DND-41 (cell line): ENCODE data around the gene PAFAH2.
"Not testable (repeated sequence)": the region's sequence is repeated elsewhere in the genome, so short reads cannot be mapped to it uniquely, and the experiment has no call there.

ENCODE experiments used
- ATAC-seq: fragments of 200-7000 bp; cut with Tn5 transposase; 3 replicates; pipeline ENCODE4 v1.9.1; 2021; ENCODE audit warnings: low read depth; ENCODE audit not compliant: insufficient read depth
- DNase-seq: peaks from one replicate; pipeline ENCODE4 v3.0.0-alpha.2; 2020
- H2AFZ ChIP-seq: 2 replicates; pipeline ENCODE4 v1.6.0; 2012; ENCODE audit warnings: low read depth, low read length
- H3K27ac ChIP-seq: 2 replicates; pipeline ENCODE4 v1.5.1; 2012; ENCODE audit warnings: low read length, inconsistent platforms
- H3K27me3 ChIP-seq: fragments of 200-600 bp; sonication (generic); 2 replicates; pipeline ENCODE4 v1.6.0; 2012; ENCODE audit warnings: low read length, mild to moderate bottlenecking, inconsistent platforms; ENCODE audit not compliant: insufficient read depth, poor library complexity
- H3K36me3 ChIP-seq: 2 replicates; pipeline ENCODE4 v1.5.1; 2012; ENCODE audit warnings: low read length, inconsistent platforms; ENCODE audit not compliant: insufficient read depth
- H3K4me1 ChIP-seq: 2 replicates; pipeline ENCODE4 v1.5.1; 2012; ENCODE audit warnings: mild to moderate bottlenecking, low read length; ENCODE audit not compliant: insufficient read depth
- H3K4me2 ChIP-seq: 2 replicates; pipeline ENCODE4 v1.6.0; 2012; ENCODE audit warnings: mild to moderate bottlenecking, moderate library complexity, low read length, inconsistent platforms; ENCODE audit not compliant: insufficient read depth
- H3K4me3 ChIP-seq, 2 experiments: fragments of 200-600 bp in 1 of 2; shearing (Covaris generic) in 1 of 2; 2 replicates each; pipeline ENCODE4 v1.5.1; 2012 to 2016; ENCODE audit warnings: inconsistent platforms in 2 of 2, low read length in 2 of 2, mild to moderate bottlenecking in 2 of 2, low read depth in 1 of 2, moderate library complexity in 1 of 2
- H3K79me2 ChIP-seq: 2 replicates; pipeline ENCODE4 v1.6.0; 2012; ENCODE audit warnings: low read length, inconsistent platforms; ENCODE audit not compliant: insufficient read depth
- H3K9ac ChIP-seq: 2 replicates; pipeline ENCODE4 v1.6.0; 2012; ENCODE audit warnings: low read depth, mild to moderate bottlenecking, inconsistent platforms, low read length, moderate library complexity
- H3K9me3 ChIP-seq: 2 replicates; pipeline ENCODE4 v1.5.1; 2012; ENCODE audit warnings: low read length, moderate library complexity, mild to moderate bottlenecking, inconsistent platforms; ENCODE audit not compliant: insufficient read depth, severe bottlenecking
- H4K20me1 ChIP-seq: 2 replicates; pipeline ENCODE4 v1.6.0; 2012; ENCODE audit warnings: low read length; ENCODE audit not compliant: insufficient read depth
- EZH2 ChIP-seq: IDR thresholded peaks from 3 replicates; pipeline ENCODE4 v1.6.1; 2012; ENCODE audit warnings: borderline replicate concordance, low read depth, mild to moderate bottlenecking, moderate library complexity, low read length, inconsistent platforms; ENCODE audit not compliant: severe bottlenecking
- TF ChIP-seq, protein P1 (sequence below): IDR thresholded peaks from 2 replicates; pipeline ENCODE4 v1.5.1; 2012; ENCODE audit warnings: borderline replicate concordance, low read length, moderate library complexity, mild to moderate bottlenecking; ENCODE audit not compliant: poor library complexity, severe bottlenecking; ENCODE audit errors: extremely low read depth

PAFAH2 gene

GRCh38 chr1:25989440-25990234 is 8.2 kb downstream of the PAFAH2 start:
- H3K36me3 ChIP-seq = peaks cover 43% of the 10 kb centered on the region
- H3K79me2 ChIP-seq = peaks cover 84% of the 10 kb centered on the region
- TF ChIP-seq, protein P1, sequence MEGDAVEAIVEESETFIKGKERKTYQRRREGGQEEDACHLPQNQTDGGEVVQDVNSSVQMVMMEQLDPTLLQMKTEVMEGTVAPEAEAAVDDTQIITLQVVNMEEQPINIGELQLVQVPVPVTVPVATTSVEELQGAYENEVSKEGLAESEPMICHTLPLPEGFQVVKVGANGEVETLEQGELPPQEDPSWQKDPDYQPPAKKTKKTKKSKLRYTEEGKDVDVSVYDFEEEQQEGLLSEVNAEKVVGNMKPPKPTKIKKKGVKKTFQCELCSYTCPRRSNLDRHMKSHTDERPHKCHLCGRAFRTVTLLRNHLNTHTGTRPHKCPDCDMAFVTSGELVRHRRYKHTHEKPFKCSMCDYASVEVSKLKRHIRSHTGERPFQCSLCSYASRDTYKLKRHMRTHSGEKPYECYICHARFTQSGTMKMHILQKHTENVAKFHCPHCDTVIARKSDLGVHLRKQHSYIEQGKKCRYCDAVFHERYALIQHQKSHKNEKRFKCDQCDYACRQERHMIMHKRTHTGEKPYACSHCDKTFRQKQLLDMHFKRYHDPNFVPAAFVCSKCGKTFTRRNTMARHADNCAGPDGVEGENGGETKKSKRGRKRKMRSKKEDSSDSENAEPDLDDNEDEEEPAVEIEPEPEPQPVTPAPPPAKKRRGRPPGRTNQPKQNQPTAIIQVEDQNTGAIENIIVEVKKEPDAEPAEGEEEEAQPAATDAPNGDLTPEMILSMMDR = no peak
- TF ChIP-seq EZH2 = no peak
- peak; percentile 33 for ATAC-seq
- peak overlapping the region; percentile 77 for H3K4me2 ChIP-seq
- peak overlapping the region; percentile 98 for H3K27ac ChIP-seq
- no peaks in the 10 kb centered on the region for H3K27me3 ChIP-seq
- H3K4me3 ChIP-seq = peak overlapping the region; percentile 64 to 75; a peak in 3 of 4 replicates
- peaks cover 96% of the 10 kb centered on the region for H3K4me1 ChIP-seq
- DNase-seq = peak; percentile 53
- H4K20me1 ChIP-seq = no peaks in the 10 kb centered on the region
- H3K9ac ChIP-seq = peak overlapping the region; percentile 92
- peak overlapping the region; percentile 2; the same call in 1 of the 2 replicates for H2AFZ ChIP-seq
- H3K9me3 ChIP-seq = no peaks in the 10 kb centered on the region

- H3K9ac ChIP-seq = peak overlapping the region; percentile 92
- H3K9me3 ChIP-seq = no peaks in the 10 kb centered on the region
- no peak overlapping the region for H2AFZ ChIP-seq
- no peak for TF ChIP-seq EZH2
- TF ChIP-seq, protein P1 = no peak
- H3K27me3 ChIP-seq = no peaks in the 10 kb centered on the region
- peak overlapping the region; percentile 77 for H3K4me2 ChIP-seq
- H4K20me1 ChIP-seq = peaks cover under 1% of the 10 kb centered on the region; the same call in 1 of the 2 replicates
- DNase-seq = no peak
- peaks cover 91% of the 10 kb centered on the region for H3K4me1 ChIP-seq
- peaks cover 95% of the 10 kb centered on the region for H3K79me2 ChIP-seq
- peak overlapping the region; percentile 98 for H3K27ac ChIP-seq
- H3K4me3 ChIP-seq = peak overlapping the region; percentile 6 to 75; a peak in 3 of 4 replicates
- peaks cover 60% of the 10 kb centered on the region for H3K36me3 ChIP-seq
- ATAC-seq = no peak
Observed at GRCh38 chr1:25987951-25988350, 9.9 kb downstream of the PAFAH2 start.

DNA sequence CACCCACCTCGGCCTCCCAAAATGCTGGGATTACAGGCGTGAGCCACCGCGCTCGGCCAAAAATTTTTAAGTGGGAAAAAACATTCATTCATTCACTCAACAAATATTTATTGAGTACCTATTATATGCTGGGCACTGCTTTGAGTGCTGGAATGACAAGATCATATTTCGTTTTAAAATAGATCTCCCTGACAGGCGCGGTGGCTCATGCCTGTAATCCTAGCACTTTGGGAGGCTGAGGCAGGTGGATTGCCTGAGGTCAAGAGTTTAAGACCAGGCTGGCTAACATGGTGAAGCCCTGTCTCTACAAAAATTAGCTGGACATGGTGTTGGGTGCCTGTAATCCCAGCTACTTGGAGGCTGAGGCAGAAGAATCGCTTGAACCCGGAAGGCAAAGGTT is 11.1 kb downstream of the PAFAH2 start:
- DNase-seq, H4K20me1 ChIP-seq, H3K9me3 ChIP-seq, H3K9ac ChIP-seq, H2AFZ ChIP-seq, ATAC-seq, H3K27me3 ChIP-seq: not testable (repeated sequence)
- peaks cover 89% of the 10 kb centered on the region for H3K4me1 ChIP-seq
- H3K4me2 ChIP-seq = peak overlapping the region; percentile 77
- peak overlapping the region; percentile 50 for H3K27ac ChIP-seq
- peak overlapping the region in 1 of 2 experiments; percentile 23; a peak in 1 of 4 replicates for H3K4me3 ChIP-seq
- H3K36me3 ChIP-seq = peaks cover 72% of the 10 kb centered on the region
- H3K79me2 ChIP-seq = peaks cover 96% of the 10 kb centered on the region

GRCh38 chr1:25985670-25986069 is 12.2 kb downstream of the PAFAH2 start:
- no peaks in the 10 kb centered on the region for H3K27me3 ChIP-seq

More at GRCh38 chr1:25985670-25986069, 12.2 kb downstream of the PAFAH2 start:
- ATAC-seq (no peak; the same call in 2 of the 3 replicates), DNase-seq (no peak)
- TF ChIP-seq EZH2 = no peak
- TF ChIP-seq, protein P1 = no peak
- H3K4me2 ChIP-seq = peak overlapping the region; percentile 50
- H3K4me1 ChIP-seq = peaks cover 82% of the 10 kb centered on the region
- peaks cover 7% of the 10 kb centered on the region; the same call in 1 of the 2 replicates for H4K20me1 ChIP-seq
- peaks cover 83% of the 10 kb centered on the region for H3K36me3 ChIP-seq
- H3K9me3 ChIP-seq = no peaks in the 10 kb centered on the region
- H3K79me2 ChIP-seq = peaks cover 93% of the 10 kb centered on the region
- peak overlapping the region; percentile 69 for H3K27ac ChIP-seq
- H3K9ac ChIP-seq = peak overlapping the region; percentile 16
- peak overlapping the region in 1 of 2 experiments; percentile 16; a peak in 1 of 4 replicates for H3K4me3 ChIP-seq
- no peak overlapping the region for H2AFZ ChIP-seq
